Measurements from ENCODE around the gene SLC35E1. TPM values are rescaled to one million over a fixed set of nuclear protein-coding genes. Genes with fewer than 3 reads are reported as not detected.

Gene SLC35E1
- total RNA-seq, 2 experiments from 2014 or later, result 60.1 to 62.4 TPM

GRCh38 chr19:16522559-16523377 is 49.4 kb downstream of the SLC35E1 start:
- ATAC-seq (no peak), DNase-seq (no peak)
- Mint-ChIP-seq H3K4me1 (ENCODE audit: low read depth) (no peaks in the 10 kb centered on the region), H3K9me3 (no peaks in the 10 kb centered on the region), H3K27ac (no peak overlapping the region), H3K36me3 (ENCODE audit: low read depth) (peaks cover 50% of the 10 kb centered on the region), H3K27me3 (no peaks in the 10 kb centered on the region), H3K4me3 (no peak overlapping the region)
- intact Hi-C loops (cut with micrococcal nuclease), result no loop called here
- POLR2A ChIA-PET, result interaction anchor here (1.1 to 1.5 kb wide), 2 partner anchors 20 to 104 kb away, joined by 3 read pairs; no protein-coding TSS in a partner anchor
- CTCF ChIA-PET, result no interaction called here
- TF ChIP-seq CTCF (IDR thresholded peaks at IDR 0.05), result no peak

- CTCF ChIA-PET, result no interaction called here
- POLR2A ChIA-PET, result no interaction called here
- ATAC-seq (no peak), DNase-seq (no peak)
- intact Hi-C loops (cut with micrococcal nuclease), result no loop called here
- TF ChIP-seq CTCF (IDR thresholded peaks at IDR 0.05), result no peak
- Mint-ChIP-seq H3K4me3 (no peak overlapping the region), H3K9me3 (no peaks in the 10 kb centered on the region), H3K27me3 (no peaks in the 10 kb centered on the region), H3K4me1 (ENCODE audit: low read depth) (peaks cover 2% of the 10 kb centered on the region), H3K36me3 (ENCODE audit: low read depth) (peaks cover 44% of the 10 kb centered on the region), H3K27ac (no peak overlapping the region)
These were observed 50.4 kb downstream of the SLC35E1 start for GRCh38 chr19:16521715-16522289.

GRCh38 chr19:16520986-16521624 is 51.1 kb downstream of the SLC35E1 start:
- ATAC-seq, result no peak
- peaks cover 41% of the 10 kb centered on the region for H3K36me3 Mint-ChIP-seq (ENCODE audit: low read depth)
- ChIA-PET CTCF (no interaction called here), POLR2A (no interaction called here)
- no peaks in the 10 kb centered on the region for H3K27me3 Mint-ChIP-seq
- H3K9me3 Mint-ChIP-seq, result no peaks in the 10 kb centered on the region
- no peak overlapping the region for H3K27ac Mint-ChIP-seq
- peaks cover 2% of the 10 kb centered on the region for H3K4me1 Mint-ChIP-seq (ENCODE audit: low read depth)
- H3K4me3 Mint-ChIP-seq, result no peak overlapping the region
- DNase-seq, result no peak
- no peak for TF ChIP-seq CTCF (IDR thresholded peaks at IDR 0.05)
- intact Hi-C loops (cut with micrococcal nuclease), result no loop called here

GRCh38 chr19:16520074-16520973 is 51.9 kb downstream of the SLC35E1 start:
- intact Hi-C loops (cut with micrococcal nuclease), result no loop called here
- no peaks in the 10 kb centered on the region for H3K9me3 Mint-ChIP-seq

More at GRCh38 chr19:16520074-16520973, 51.9 kb downstream of the SLC35E1 start:
- ATAC-seq, result no peak
- no peaks in the 10 kb centered on the region for H3K27me3 Mint-ChIP-seq
- DNase-seq, result no peak
- no peak for TF ChIP-seq CTCF (IDR thresholded peaks at IDR 0.05)
- ChIA-PET POLR2A (no interaction called here), CTCF (no interaction called here)
- no peak overlapping the region for H3K27ac Mint-ChIP-seq
- H3K36me3 Mint-ChIP-seq (ENCODE audit: low read depth), result peaks cover 35% of the 10 kb centered on the region
- no peak overlapping the region for H3K4me3 Mint-ChIP-seq
- H3K4me1 Mint-ChIP-seq (ENCODE audit: low read depth), result peaks cover 2% of the 10 kb centered on the region
